Stimulated activated naive CD4-positive, alpha-beta T cell (primary cell): ENCODE data around the gene QRFP.
"Not testable (repeated sequence)": the region's sequence is repeated elsewhere in the genome, so short reads cannot be mapped to it uniquely, and the experiment has no call there.

Source experiments
- DNase-seq, 6 experiments: peaks; one replicate each; lab custom pipeline; 2025; lab: John Stamatoyannopoulos, UW

QRFP gene

GRCh38 chr9:130848514-130848913, 48.1 kb downstream of the QRFP start:
- not testable (repeated sequence) for DNase-seq

GRCh38 chr9:130847306-130848217, 49.0 kb downstream of the QRFP start:
- no peak for DNase-seq

GRCh38 chr9:130846487-130847305, 49.9 kb downstream of the QRFP start:
- DNase-seq = no peak

GRCh38 chr9:130845901-130846481, 50.6 kb downstream of the QRFP start:
- no peak for DNase-seq

- no peak for DNase-seq
Observed at GRCh38 chr9:130845254-130845653, 51.4 kb downstream of the QRFP start.

- no peak for DNase-seq
Observed at GRCh38 chr9:130844044-130844451, 52.6 kb downstream of the QRFP start.

- no peak for DNase-seq
Observed at GRCh38 chr9:130843049-130843908, 53.3 kb downstream of the QRFP start.
